ENCODE measurements around the gene SLC16A11. TPM values are rescaled to one million over a fixed set of nuclear protein-coding genes. Genes with fewer than 3 reads are reported as not detected.

Gene SLC16A11
- total and polyA plus RNA-seq, 10 of the 15 experiments (the other 5 are each of a cell fraction or from before 2014, with no cell fraction given): 0.11 to 2.7 (median 0.84) TPM

DNA sequence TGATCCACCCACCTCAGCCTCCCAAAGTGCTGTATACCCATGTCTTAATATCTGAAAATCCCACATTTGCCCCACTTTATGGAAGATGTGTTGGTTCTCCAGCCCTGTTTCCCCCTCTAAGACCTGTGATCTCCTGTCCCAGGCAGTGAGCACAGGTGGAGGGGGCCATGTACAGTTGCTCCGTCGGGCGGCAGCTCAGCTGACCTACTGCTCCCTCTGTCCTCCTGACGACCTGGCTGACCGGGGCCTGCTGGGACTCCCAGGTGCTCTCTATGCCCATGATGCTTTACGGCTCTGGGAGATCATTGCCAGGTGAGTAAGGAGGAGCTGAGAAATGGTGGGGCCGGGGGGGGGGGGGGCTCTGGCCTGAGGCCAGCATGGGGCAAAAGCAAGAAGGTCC is 38.2 kb downstream of the SLC16A11 start (continued):
- TF ChIP-seq, protein P1, sequence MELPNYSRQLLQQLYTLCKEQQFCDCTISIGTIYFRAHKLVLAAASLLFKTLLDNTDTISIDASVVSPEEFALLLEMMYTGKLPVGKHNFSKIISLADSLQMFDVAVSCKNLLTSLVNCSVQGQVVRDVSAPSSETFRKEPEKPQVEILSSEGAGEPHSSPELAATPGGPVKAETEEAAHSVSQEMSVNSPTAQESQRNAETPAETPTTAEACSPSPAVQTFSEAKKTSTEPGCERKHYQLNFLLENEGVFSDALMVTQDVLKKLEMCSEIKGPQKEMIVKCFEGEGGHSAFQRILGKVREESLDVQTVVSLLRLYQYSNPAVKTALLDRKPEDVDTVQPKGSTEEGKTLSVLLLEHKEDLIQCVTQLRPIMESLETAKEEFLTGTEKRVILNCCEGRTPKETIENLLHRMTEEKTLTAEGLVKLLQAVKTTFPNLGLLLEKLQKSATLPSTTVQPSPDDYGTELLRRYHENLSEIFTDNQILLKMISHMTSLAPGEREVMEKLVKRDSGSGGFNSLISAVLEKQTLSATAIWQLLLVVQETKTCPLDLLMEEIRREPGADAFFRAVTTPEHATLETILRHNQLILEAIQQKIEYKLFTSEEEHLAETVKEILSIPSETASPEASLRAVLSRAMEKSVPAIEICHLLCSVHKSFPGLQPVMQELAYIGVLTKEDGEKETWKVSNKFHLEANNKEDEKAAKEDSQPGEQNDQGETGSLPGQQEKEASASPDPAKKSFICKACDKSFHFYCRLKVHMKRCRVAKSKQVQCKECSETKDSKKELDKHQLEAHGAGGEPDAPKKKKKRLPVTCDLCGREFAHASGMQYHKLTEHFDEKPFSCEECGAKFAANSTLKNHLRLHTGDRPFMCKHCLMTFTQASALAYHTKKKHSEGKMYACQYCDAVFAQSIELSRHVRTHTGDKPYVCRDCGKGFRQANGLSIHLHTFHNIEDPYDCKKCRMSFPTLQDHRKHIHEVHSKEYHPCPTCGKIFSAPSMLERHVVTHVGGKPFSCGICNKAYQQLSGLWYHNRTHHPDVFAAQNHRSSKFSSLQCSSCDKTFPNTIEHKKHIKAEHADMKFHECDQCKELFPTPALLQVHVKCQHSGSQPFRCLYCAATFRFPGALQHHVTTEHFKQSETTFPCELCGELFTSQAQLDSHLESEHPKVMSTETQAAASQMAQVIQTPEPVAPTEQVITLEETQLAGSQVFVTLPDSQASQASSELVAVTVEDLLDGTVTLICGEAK (IDR thresholded peaks at IDR 0.05; ENCODE audit: borderline replicate concordance): no peak
- TF ChIP-seq, protein P2, sequence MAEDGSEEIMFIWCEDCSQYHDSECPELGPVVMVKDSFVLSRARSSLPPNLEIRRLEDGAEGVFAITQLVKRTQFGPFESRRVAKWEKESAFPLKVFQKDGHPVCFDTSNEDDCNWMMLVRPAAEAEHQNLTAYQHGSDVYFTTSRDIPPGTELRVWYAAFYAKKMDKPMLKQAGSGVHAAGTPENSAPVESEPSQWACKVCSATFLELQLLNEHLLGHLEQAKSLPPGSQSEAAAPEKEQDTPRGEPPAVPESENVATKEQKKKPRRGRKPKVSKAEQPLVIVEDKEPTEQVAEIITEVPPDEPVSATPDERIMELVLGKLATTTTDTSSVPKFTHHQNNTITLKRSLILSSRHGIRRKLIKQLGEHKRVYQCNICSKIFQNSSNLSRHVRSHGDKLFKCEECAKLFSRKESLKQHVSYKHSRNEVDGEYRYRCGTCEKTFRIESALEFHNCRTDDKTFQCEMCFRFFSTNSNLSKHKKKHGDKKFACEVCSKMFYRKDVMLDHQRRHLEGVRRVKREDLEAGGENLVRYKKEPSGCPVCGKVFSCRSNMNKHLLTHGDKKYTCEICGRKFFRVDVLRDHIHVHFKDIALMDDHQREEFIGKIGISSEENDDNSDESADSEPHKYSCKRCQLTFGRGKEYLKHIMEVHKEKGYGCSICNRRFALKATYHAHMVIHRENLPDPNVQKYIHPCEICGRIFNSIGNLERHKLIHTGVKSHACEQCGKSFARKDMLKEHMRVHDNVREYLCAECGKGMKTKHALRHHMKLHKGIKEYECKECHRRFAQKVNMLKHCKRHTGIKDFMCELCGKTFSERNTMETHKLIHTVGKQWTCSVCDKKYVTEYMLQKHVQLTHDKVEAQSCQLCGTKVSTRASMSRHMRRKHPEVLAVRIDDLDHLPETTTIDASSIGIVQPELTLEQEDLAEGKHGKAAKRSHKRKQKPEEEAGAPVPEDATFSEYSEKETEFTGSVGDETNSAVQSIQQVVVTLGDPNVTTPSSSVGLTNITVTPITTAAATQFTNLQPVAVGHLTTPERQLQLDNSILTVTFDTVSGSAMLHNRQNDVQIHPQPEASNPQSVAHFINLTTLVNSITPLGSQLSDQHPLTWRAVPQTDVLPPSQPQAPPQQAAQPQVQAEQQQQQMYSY (CRISPR knock-in tag; IDR thresholded peaks at IDR 0.05): no peak
- TF ChIP-seq FOXK2 (IDR thresholded peaks at IDR 0.05) (no peak), USF2 (IDR thresholded peaks at IDR 0.05; ENCODE audit: borderline replicate concordance, low read depth, low read length) (no peak), IKZF2 (IDR thresholded peaks at IDR 0.05) (no peak)

All from GM12878 (cell line).